Ascending aorta (tissue), 2 donors: ENCODE measurements around the gene WDR64. TPM values are rescaled to one million over a fixed set of nuclear protein-coding genes. Genes with fewer than 3 reads are reported as not detected.

Source experiments
- DNase-seq, 2 donors: peaks; one replicate each; pipeline ENCODE4 v3.0.0-alpha.2; 2019; ENCODE audit warnings: low spot score in 2 of 2
- H3K27ac ChIP-seq, 2 donors: fragments of 200-600 bp; sonication (generic); one replicate each; pipeline ENCODE4 v1.5.1; 2016 to 2017; ENCODE audit warnings: mild to moderate bottlenecking in 1 of 2
- H3K27me3 ChIP-seq: fragments of 200-600 bp; sonication (generic); one replicate; pipeline ENCODE4 v1.5.1; 2017
- H3K36me3 ChIP-seq, 2 donors: fragments of 200-600 bp; sonication (generic); one replicate each; pipeline ENCODE4 v1.5.1; 2016
- H3K4me1 ChIP-seq, 2 donors: fragments of 200-600 bp; sonication (generic); one replicate each; pipeline ENCODE4 v1.5.1; 2016 to 2017; ENCODE audit warnings: mild to moderate bottlenecking in 1 of 2
- H3K4me3 ChIP-seq, 2 donors: fragments of 200-600 bp; sonication (generic); one replicate each; pipeline ENCODE4 v1.5.1; 2016 to 2017; ENCODE audit warnings: mild to moderate bottlenecking in 1 of 2
- H3K9me3 ChIP-seq, 2 donors: fragments of 200-600 bp; sonication (generic); one replicate each; pipeline ENCODE4 v1.5.1; 2016
- CTCF ChIP-seq, 3 experiments: fragments of 200-600 bp in 2 of 3; fragments of 450-650 bp in 1 of 3; sonication (generic) in 2 of 3; IDR thresholded peaks; one replicate each; pipeline ENCODE4 v1.5.1; 2016 to 2019; ENCODE audit warnings: antibody characterized with exemption in 3 of 3, mild to moderate bottlenecking in 1 of 3, moderate library complexity in 1 of 3
- intact Hi-C: fragments of 100-400 bp; cut with DNase I; formaldehyde crosslinking; loops from one replicate; pipeline ENCODE4 v1.15.1; 2023
- total RNA-seq: library from RNA; depleted of rRNA; stranded (reverse); fragments of >200 nt; gene quantifications from one replicate; pipeline ENCODE4 v1.1.0, GENCODE V29; 2016

Gene WDR64
- not detected for total RNA-seq

GRCh38 chr1:241652012-241652411 is at the start of gene WDR64:
Gene WDR64 (plus strand): TSS chr1:241652281. CDS start chr1:241652485, 204 bp downstream.
- no peak for DNase-seq
- H3K4me3 ChIP-seq: no peak within 1 kb of the TSS
- H3K27me3 ChIP-seq: no peaks in the 10 kb centered on the region
- no peaks in the 10 kb centered on the region for H3K36me3 ChIP-seq
- no peak for TF ChIP-seq CTCF (IDR thresholded peaks at IDR 0.05)
- H3K9me3 ChIP-seq: no peaks in the 10 kb centered on the region
- no peaks in the 10 kb centered on the region for H3K4me1 ChIP-seq
- intact Hi-C loops: no loop called here
- no peak within 1 kb of the TSS for H3K27ac ChIP-seq

GRCh38 chr1:241603731-241604245 is 48.3 kb upstream of the WDR64 start:
- TF ChIP-seq CTCF (IDR thresholded peaks at IDR 0.05): no peak
- DNase-seq: no peak
- Histone ChIP-seq H3K4me3 (no peak overlapping the region), H3K9me3 (no peaks in the 10 kb centered on the region), H3K4me1 (no peaks in the 10 kb centered on the region), H3K27ac (no peak overlapping the region), H3K36me3 (no peaks in the 10 kb centered on the region), H3K27me3 (no peaks in the 10 kb centered on the region)
- intact Hi-C loops: no loop called here

- Histone ChIP-seq H3K27me3 (no peaks in the 10 kb centered on the region), H3K36me3 (no peaks in the 10 kb centered on the region), H3K4me3 (no peak overlapping the region), H3K27ac (no peak overlapping the region), H3K9me3 (no peaks in the 10 kb centered on the region), H3K4me1 (no peaks in the 10 kb centered on the region)
- no peak for DNase-seq
- TF ChIP-seq CTCF (IDR thresholded peaks at IDR 0.05): no peak
- intact Hi-C loops: no loop called here
Observed at GRCh38 chr1:241605146-241605805, 46.8 kb upstream of the WDR64 start.

GRCh38 chr1:241606544-241606943 is 45.5 kb upstream of the WDR64 start:
- TF ChIP-seq CTCF (IDR thresholded peaks at IDR 0.05): no peak
- H3K4me1 ChIP-seq: no peaks in the 10 kb centered on the region
- no peaks in the 10 kb centered on the region for H3K27me3 ChIP-seq
- H3K9me3 ChIP-seq: no peaks in the 10 kb centered on the region
- H3K4me3 ChIP-seq: no peak overlapping the region
- intact Hi-C loops: no loop called here
- no peaks in the 10 kb centered on the region for H3K36me3 ChIP-seq
- H3K27ac ChIP-seq: no peak overlapping the region
- DNase-seq: no peak

DNA sequence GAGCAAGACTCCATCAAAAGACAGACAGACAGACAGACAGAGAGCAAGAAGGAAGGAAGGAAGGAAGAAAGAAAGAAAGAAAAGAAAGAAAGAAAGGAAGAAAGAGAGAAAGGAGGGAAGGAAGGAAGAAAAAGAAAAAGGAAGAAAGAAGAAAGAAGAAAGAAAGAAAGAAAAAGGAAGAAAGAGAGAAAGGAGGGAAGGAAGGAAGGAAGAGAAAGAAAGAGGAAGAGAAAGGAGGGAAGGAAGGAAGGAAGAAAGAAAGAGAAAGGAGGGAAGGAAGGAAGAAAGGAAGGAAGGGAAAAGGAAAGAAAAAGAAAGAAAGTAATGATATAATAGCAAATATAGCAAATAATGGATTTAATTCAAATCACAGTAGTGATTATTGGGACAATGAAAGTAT is 44.6 kb upstream of the WDR64 start:
- Histone ChIP-seq H3K9me3 (no peaks in the 10 kb centered on the region), H3K27me3 (no peaks in the 10 kb centered on the region), H3K27ac (no peak overlapping the region), H3K36me3 (no peaks in the 10 kb centered on the region), H3K4me1 (no peaks in the 10 kb centered on the region), H3K4me3 (no peak overlapping the region)
- intact Hi-C loops: no loop called here
- no peak for TF ChIP-seq CTCF (IDR thresholded peaks at IDR 0.05)
- no peak for DNase-seq
